DMS153 treated with DMSO at 0.1 percent for 48 hours (cell line): ENCODE measurements around the gene PIGL.

Source experiments
- DNase-seq: peaks from one replicate; lab custom pipeline; 2025; ENCODE audit not compliant: unreplicated experiment; lab: John Stamatoyannopoulos, UW

Gene PIGL

DNA sequence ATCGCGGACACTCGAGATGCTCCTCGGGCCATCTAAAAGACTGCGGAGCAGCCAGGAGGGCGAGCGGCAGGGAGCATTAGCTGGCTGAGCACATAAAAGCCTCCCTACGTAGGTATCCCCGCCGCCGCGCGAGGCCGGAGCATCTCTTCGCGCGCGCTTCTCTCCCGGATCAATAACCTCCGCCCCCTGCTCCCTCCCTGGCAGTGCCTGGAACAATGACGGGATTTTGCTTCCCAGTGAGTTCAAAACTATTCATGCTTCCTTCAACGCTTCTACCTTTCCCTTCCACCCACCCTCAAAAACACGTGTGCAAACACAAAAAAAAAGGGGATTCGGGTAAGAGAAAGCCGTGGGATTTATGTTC, 135.3 kb downstream of the PIGL start:
- DNase-seq, result peak; percentile 22

DNA sequence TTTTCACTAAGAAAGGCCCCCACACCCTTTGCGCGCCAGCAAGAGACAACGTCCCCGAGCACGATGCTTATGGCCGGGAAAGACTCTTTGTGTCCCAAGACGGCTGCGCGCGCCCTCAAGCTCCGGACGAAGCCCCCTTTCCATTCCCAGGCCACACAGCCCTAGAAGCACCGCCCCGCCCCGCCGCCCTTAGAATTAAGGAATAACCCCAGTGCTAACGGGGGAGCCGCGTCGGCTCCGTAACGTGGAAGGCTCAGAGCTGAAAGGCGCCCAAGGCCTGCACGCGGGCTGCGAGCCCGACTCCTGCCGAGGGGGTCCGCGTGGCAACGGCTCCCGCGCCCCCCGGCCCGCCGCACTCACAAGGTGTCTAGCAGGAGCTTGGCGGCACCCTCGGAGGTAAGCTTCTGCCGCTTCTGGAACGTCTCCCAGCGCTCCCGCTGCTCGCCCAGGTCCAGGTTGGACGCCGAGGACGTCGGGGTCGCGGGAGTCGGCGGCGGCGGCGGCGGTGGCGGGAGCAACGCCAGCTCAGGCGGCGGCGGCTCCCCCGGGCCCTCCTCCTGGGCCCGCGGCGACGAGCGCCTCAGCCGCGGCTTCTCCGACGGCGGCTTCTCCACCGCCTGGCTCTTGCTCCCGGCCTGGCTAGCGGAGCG, 135.8 kb downstream of the PIGL start:
- no peak for DNase-seq

DNA sequence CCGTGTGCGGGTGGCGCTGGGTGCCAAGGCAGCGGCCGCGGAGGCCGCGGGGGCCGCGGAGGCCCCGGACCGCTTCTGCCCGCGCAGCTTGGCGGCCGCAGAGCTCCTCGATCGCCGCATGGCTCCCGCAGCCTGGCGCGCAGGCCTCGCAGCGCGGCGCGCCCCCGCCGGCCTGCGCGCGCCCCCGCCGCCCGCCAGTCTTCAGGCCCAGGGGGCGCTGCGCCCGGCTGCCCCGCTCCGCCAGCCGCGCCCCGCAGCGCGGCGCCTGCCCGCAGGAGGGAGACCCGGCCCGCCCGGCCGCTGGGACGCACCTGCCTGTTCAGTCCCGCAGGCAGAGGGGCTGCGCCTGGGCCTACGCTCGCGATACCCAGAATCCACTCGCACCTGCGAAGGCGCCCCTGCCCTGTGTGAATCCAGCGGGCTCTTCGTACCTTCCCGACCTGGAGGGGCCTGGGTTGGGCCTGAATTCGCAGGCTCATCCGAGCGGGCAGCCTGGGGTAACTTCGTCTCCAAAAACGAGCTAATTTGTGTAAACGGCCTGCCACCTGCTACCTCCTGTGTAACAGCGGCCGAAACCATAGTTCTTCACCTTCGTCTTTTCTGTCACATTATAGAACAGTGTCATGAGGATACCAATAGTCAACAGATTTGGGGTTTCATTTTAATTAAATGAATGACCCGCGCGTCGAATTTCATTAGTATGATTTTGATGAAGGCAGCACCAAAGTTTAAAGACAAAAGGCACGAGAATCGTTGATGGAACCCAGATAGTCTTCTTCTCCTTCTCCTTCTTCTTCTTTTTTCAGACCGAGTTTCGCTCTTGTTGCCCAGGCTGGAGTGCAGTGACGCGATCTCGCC, 136.5 kb downstream of the PIGL start, which contains the start of gene CENPV:
TSS of gene CENPV (minus strand) at position 153 of the 858 bp plus-strand sequence. CDS start at position 120, 33 bp downstream.
- DNase-seq, result peak; percentile 1

GRCh38 chr17:16354585-16354984, 137.6 kb downstream of the PIGL start:
- no peak for DNase-seq

- no peak for DNase-seq
Measured at GRCh38 chr17:16358394-16358793, 141.4 kb downstream of the PIGL start.

- no peak for DNase-seq
Measured at GRCh38 chr17:16361874-16362273, 144.9 kb downstream of the PIGL start.

DNA sequence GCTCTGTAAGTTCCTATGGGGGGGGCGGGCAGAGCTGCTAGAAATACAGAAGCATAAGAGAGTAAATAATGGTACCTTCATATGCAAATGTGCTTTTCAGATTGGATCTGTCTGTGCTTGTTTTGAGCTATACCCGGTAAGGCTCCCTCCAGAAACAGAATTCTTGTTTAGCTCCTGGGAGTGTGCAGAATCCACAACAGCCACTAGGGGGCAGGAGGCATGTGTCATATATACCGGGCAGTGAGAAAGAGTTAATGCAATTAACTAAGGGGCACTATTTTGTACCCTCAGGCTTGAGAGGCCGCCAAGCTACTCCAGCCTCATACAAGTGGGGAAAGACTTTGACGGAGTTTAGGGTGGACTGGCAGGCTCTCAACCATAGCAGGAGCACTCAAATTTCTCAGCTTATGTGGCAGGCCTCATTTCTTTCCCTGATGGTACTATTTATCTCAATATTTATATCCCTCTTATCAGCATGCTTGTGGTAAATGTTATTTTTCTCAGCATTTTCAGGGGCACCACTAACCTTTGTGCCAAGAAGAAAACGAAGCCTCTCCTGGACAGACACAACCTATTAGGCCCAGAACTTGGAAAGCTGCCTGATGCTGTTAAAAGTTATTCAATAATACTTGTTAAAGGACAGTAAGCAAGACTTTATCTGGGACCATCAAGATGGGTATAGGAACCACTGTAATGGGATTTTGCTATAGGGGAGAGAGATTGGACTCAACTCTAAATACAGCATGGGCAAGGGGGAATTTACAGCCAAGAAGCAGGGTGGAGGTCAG, 146.9 kb downstream of the PIGL start:
- DNase-seq, result peak; percentile 19

- no peak for DNase-seq
Measured at GRCh38 chr17:16364625-16365024, 147.6 kb downstream of the PIGL start.

DNA sequence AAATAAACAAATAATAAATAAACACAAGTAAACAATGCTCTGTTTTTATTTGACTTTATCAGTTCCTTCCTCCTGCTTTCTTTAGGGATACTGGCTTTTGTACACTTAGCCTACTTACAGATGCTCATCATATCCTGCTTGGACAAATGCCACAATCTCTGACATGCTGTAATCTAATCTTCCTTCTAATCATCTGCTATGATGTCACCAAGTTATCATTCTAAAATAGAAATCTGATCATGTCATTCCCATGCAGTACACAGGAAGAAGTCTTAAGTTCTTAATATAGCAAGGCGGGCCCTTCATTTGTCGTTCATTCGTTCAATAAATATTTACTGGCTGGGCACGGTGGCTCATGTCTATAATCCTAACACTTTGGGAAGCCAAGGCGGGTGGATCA, 154.7 kb downstream of the PIGL start:
- DNase-seq, result no peak

DNA sequence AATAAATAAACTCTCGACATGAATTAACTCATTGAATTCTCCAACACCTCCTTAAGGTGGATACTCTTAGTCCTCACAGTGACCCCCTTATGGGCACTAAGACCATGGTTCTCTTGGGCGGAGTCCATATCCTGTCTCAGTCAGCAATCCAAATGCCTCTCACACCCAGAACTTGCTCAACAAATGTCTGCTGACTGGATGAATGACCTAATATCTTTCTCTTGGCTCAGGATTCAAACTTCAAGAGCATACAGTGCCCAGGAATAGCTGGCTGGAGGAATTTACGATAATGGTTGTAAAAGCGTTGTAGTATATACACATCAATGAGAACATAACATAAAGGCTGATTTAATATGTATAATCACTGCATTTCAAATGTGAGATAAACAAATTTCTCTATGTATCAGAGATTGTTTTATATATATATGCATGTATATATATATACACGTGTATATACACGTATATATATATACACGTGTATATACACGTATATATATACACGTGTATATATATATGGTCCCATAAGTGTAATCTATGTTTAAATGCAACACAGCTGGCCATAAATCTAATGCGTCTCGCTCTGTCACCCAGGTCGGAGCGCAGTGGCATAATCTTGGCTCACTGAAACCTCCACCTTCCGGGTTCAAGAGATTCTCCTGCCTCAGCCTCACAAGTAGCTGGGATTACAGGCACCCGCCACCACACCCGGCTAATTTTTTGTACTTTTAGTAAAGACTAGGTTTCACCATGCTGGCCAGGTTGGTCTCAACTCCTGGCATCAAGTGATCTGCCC, 157.3 kb downstream of the PIGL start:
- no peak for DNase-seq
